Ovary (tissue), 3 donors: Measurements from ENCODE around the gene PATJ.

Experiments used
- CTCF ChIP-seq, 3 donors: fragments of 450-650 bp in 2 of 3; fragments of 200-600 bp in 1 of 3; IDR thresholded peaks; one replicate each; pipeline versions ENCODE4 v1.5.1 to v1.8.0; 2016 to 2022; ENCODE audit warnings: antibody characterized with exemption in 3 of 3, mild to moderate bottlenecking in 1 of 3
- POLR2A ChIP-seq: fragments of 450-650 bp; IDR thresholded peaks from one replicate; pipeline ENCODE4 v1.6.1; 2017; ENCODE audit warnings: antibody characterized with exemption, mild to moderate bottlenecking, moderate library complexity
- donor health status: DM: no; HTN: no; CAD: no.

GRCh38 chr1:62011006-62011405, 268.7 kb downstream of the PATJ start:
- no peak for TF ChIP-seq CTCF (IDR thresholded peaks at IDR 0.05)
- TF ChIP-seq POLR2A = no peak
